CD8-positive, alpha-beta memory T cell (primary cell): ENCODE data around the gene CDHR2. TPM values are rescaled to one million over a fixed set of nuclear protein-coding genes. Genes with fewer than 3 reads are reported as not detected.

Experiments used
- CTCF ChIA-PET: fragments of 350-600 bp; sonication (Branson Sonifier 250); formaldehyde crosslinking; loops from one replicate; lab custom pipeline; 2021; ENCODE audit warnings: antibody characterized with exemption; lab: Charles Lee
- POLR2A ChIA-PET: fragments of 350-600 bp; sonication (Branson Sonifier 250); formaldehyde crosslinking; loops from one replicate; lab custom pipeline; 2021; ENCODE audit warnings: antibody characterized with exemption; lab: Charles Lee
- DNase-seq, 5 donors: peaks; one replicate each; pipeline versions ENCODE4 v3.0.0 to v3.0.0-alpha.2; 2020 to 2022; ENCODE audit warnings: mixed read lengths in 1 of 5
- H3K27ac ChIP-seq: one replicate; pipeline ENCODE4 v1.7.0; 2013; ENCODE audit warnings: low read depth, mild to moderate bottlenecking, low read length, moderate library complexity
- H3K27me3 ChIP-seq: 2 replicates; pipeline ENCODE4 v1.7.0; 2013; ENCODE audit warnings: low read length, mild to moderate bottlenecking; ENCODE audit not compliant: insufficient read depth, poor library complexity, severe bottlenecking
- H3K36me3 ChIP-seq: 2 replicates; pipeline ENCODE4 v1.7.0; 2013; ENCODE audit warnings: mild to moderate bottlenecking, low read length, moderate library complexity; ENCODE audit not compliant: insufficient read depth
- H3K4me1 ChIP-seq: 2 replicates; pipeline ENCODE4 v1.7.0; 2013; ENCODE audit warnings: mild to moderate bottlenecking, low read length, moderate library complexity; ENCODE audit not compliant: insufficient read depth
- H3K4me3 ChIP-seq: 2 replicates; pipeline ENCODE4 v1.7.0; 2013; ENCODE audit warnings: mild to moderate bottlenecking, low read length
- H3K9me3 ChIP-seq: 2 replicates; pipeline ENCODE4 v1.7.0; 2013; ENCODE audit warnings: mild to moderate bottlenecking, low read length
- H3K27ac Mint-ChIP-seq, 8 donors: one replicate each; pipeline ENCODE4 v1.8.0; 2020 to 2021; ENCODE audit warnings: mixed read lengths in 8 of 8, mild to moderate bottlenecking in 6 of 8, inconsistent platforms in 3 of 8, moderate library complexity in 3 of 8
- H3K27me3 Mint-ChIP-seq, 2 donors: one replicate each; pipeline ENCODE4 v1.8.0; 2020 to 2021; ENCODE audit warnings: mixed read lengths in 2 of 2, mild to moderate bottlenecking in 1 of 2, moderate library complexity in 1 of 2
- H3K36me3 Mint-ChIP-seq, 3 donors: one replicate each; pipeline ENCODE4 v1.8.0; 2020 to 2021; ENCODE audit warnings: mixed read lengths in 3 of 3, inconsistent platforms in 1 of 3, mild to moderate bottlenecking in 1 of 3
- H3K4me1 Mint-ChIP-seq, 3 donors: one replicate each; pipeline ENCODE4 v1.8.0; 2020 to 2021; ENCODE audit warnings: mixed read lengths in 3 of 3, inconsistent platforms in 1 of 3, mild to moderate bottlenecking in 1 of 3
- H3K4me3 Mint-ChIP-seq, 7 donors: one replicate each; pipeline ENCODE4 v1.8.0; 2020 to 2021; ENCODE audit warnings: mixed read lengths in 7 of 7, mild to moderate bottlenecking in 6 of 7, moderate library complexity in 4 of 7, inconsistent platforms in 2 of 7
- H3K9me3 Mint-ChIP-seq, 5 donors: one replicate each; pipeline ENCODE4 v1.8.0; 2020 to 2022; ENCODE audit warnings: mixed read lengths in 5 of 5, mild to moderate bottlenecking in 3 of 5, moderate library complexity in 2 of 5, inconsistent platforms in 1 of 5
- polyA plus RNA-seq: library from polyadenylated mRNA; unstranded; fragments of 300-500 nt; fragmentation: Illumina TruSeq; gene quantifications from one replicate; pipeline ENCODE4 v1.2.3, GENCODE V29; 2021
- total RNA-seq, 2 experiments: library from RNA; stranded (reverse); gene quantifications; one replicate each; pipeline ENCODE4 v1.2.3, GENCODE V29; 2021

The CDHR2 gene
- total and polyA plus RNA-seq, 3 experiments from 2014 or later: 0.49 to 1.1 TPM; not detected in 1

DNA sequence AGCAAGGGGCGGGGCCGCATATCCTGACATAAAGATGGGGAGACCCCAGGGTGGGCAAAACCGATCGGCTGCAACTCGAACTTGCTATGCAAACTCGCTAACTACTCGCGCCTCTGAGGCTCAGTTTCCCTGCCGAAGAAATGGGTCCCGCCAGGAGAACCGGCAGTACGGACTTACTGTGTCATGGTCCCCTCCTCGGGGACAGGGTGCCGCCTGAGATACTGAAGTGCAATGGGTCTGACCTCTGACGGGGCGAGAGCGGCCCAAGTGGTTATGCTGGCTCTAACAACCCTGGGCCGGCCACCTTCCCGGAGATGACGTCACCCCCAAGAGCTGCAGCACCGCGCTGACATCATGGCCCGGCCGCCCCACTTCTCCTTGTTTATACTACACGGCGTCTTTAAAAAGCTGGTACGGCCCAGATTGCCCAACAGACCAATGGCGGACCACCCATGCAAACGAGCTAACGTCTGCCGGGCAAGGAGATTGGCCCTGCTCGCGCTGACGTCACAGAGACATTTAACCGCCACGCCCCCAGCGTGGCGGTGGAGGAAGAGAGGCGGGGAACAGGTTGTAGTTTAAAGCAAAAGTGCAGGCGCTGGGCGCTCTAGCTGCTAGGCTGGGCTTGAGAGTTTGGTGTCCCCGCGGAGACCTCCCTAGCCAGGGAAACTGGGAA is 11.4 kb upstream of the CDHR2 start:
- H3K36me3 Mint-ChIP-seq: peaks cover 4 to 46% (median 6%) of the 10 kb centered on the region in 3 donors
- ChIA-PET POLR2A (interaction anchor here (0.6 to 4.0 kb wide), 13 partner anchors 8 to 886 kb away, joined by 3 to 50 read pairs (median 4); partner anchors contain the start of genes ARL10, CDHR2, CLTB and FAF2), CTCF (interaction anchor here (0.9 to 5.1 kb wide), 11 partner anchors 8 to 176 kb away, joined by 3 to 33 read pairs (median 4); partner anchors contain the start of genes CLTB, FAF2 and KIAA1191)
- no peaks in the 10 kb centered on the region for H3K36me3 ChIP-seq
- peak overlapping the region; percentile 98 to 100 (median 99) for H3K27ac Mint-ChIP-seq
- peak; percentile 96 to 99 (median 97) for DNase-seq
- H3K4me3 ChIP-seq: peak overlapping the region; percentile 99
- H3K4me1 Mint-ChIP-seq: peaks cover 73 to 78% (median 77%) of the 10 kb centered on the region in 3 donors
- H3K27ac ChIP-seq: peak overlapping the region; percentile 100
- H3K27me3 ChIP-seq: no peaks in the 10 kb centered on the region
- no peaks in the 10 kb centered on the region for H3K9me3 Mint-ChIP-seq
- peaks cover 0 to 9% of the 10 kb centered on the region in 2 donors for H3K27me3 Mint-ChIP-seq
- no peaks in the 10 kb centered on the region for H3K9me3 ChIP-seq
- peak overlapping the region; percentile 98 to 100 (median 99) for H3K4me3 Mint-ChIP-seq
- H3K4me1 ChIP-seq: peaks cover 76% of the 10 kb centered on the region

DNA sequence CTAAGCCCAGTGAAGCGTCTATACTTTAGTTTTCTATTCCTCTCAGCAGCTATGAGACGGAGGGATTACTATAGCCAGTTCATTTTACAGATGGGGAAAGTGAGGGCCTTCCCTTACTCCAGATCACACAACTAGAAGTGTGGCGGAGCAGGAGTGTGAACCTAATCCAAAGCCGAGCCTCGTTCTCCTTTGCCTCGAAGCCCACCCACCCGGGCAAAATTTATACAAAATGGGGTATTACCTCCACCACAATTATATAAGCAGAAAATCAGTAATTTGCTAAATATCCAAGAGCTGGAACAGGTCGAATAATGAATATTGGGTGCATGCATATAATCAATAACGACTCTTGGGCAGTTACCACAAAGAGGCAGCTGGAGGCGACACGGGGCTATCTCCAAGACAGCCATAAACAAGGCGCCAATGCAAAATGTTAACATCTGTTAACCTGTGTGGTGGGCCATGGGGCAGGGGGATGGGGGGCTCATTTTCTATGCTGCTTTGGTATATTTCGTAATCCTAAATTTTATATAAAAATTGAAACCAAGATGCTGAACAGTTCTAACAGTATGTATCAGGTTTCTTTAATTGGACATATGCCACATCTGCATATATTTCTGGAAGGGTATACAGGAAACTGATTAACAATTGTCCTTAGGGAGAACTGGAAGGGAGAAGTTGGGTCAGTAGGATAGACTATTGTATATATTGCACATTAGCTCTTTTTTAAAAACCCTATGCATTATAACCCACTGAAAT is 10.7 kb upstream of the CDHR2 start:
- peak overlapping the region; percentile 64 for H3K27ac ChIP-seq
- Mint-ChIP-seq H3K9me3 (no peaks in the 10 kb centered on the region), H3K4me1 (peaks cover 66 to 71% (median 71%) of the 10 kb centered on the region in 3 donors), H3K27me3 (peaks cover 0 to 9% of the 10 kb centered on the region in 2 donors), H3K36me3 (peaks cover 4 to 38% (median 6%) of the 10 kb centered on the region in 3 donors), H3K27ac (peak overlapping the region; percentile 98 to 100 (median 99)), H3K4me3 (peak overlapping the region; percentile 98 to 100 (median 99))
- POLR2A ChIA-PET: interaction anchor here (0.9 to 4.0 kb wide), 9 partner anchors 9 to 177 kb away, joined by 3 to 50 read pairs (median 8); partner anchors contain the start of genes CDHR2, CLTB, FAF2 and HIGD2A
- H3K36me3 ChIP-seq: no peaks in the 10 kb centered on the region
- CTCF ChIA-PET: interaction anchor here (0.9 to 5.1 kb wide), 11 partner anchors 9 to 177 kb away, joined by 4 to 33 read pairs (median 4); partner anchors contain the start of genes CLTB, FAF2 and KIAA1191
- no peak for DNase-seq
- H3K4me1 ChIP-seq: peaks cover 69% of the 10 kb centered on the region
- H3K9me3 ChIP-seq: no peaks in the 10 kb centered on the region
- H3K4me3 ChIP-seq: peak overlapping the region; percentile 60
- H3K27me3 ChIP-seq: no peaks in the 10 kb centered on the region

DNA sequence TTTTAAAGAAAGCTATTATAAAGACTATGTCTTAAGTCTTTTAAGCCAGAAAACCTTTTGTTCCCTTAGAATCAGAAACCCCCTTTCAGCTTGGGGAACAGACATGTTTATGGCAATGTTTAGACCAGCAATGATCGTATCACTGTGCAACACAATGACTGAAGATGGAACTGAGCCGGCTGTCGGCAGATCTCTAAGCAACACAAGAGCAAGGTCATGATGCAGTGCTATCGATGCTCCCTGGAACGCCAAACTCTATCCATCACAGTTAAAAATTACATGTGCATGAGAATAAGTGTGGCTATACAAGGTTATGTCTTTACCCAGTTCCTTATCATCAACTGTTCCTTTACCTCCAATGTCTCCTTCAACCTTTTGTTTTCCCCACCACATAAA is 10.2 kb upstream of the CDHR2 start:
- no peaks in the 10 kb centered on the region for H3K9me3 ChIP-seq
- H3K36me3 ChIP-seq: no peaks in the 10 kb centered on the region
- Mint-ChIP-seq H3K36me3 (peaks cover 0 to 35% (median 4%) of the 10 kb centered on the region in 3 donors), H3K4me3 (peak overlapping the region in 5 of 7 donors; percentile 12 to 55 (median 23)), H3K9me3 (no peaks in the 10 kb centered on the region), H3K27me3 (peaks cover 0 to 7% of the 10 kb centered on the region in 2 donors), H3K4me1 (peaks cover 61 to 70% (median 67%) of the 10 kb centered on the region in 3 donors), H3K27ac (peak overlapping the region; percentile 56 to 100 (median 99))
- ChIA-PET CTCF (interaction anchor here (1.1 to 5.1 kb wide), 4 partner anchors 9 to 122 kb away, joined by 4 to 33 read pairs (median 6); partner anchors contain the start of genes CLTB and FAF2), POLR2A (interaction anchor here (2.8 to 4.0 kb wide), 2 partner anchors 10 to 91 kb away, joined by 8 to 50 read pairs; partner anchors contain the start of genes CDHR2 and FAF2)
- H3K4me1 ChIP-seq: peaks cover 64% of the 10 kb centered on the region
- no peak overlapping the region for H3K4me3 ChIP-seq
- no peak for DNase-seq
- H3K27ac ChIP-seq: no peak overlapping the region
- no peaks in the 10 kb centered on the region for H3K27me3 ChIP-seq

DNA sequence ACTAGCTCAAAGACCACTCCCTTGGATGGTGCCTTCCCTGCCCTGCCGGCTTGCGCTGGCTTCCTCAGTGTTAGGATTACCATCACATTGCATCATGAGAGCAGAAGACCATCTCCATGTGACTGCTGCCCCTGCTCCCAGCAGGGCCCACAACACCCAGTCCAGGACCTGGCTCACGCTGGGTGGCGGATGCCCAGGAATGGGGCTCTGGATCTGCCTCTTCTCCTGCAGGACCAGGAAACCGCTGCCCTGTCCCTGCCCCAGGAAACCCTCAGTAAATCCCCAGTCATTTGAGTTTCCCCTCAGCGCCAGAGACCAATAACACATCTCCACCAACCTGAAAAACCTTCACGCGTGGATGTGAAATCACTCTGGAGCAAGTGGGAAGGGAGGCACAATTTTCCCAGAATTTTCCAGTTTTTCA is 8.7 kb upstream of the CDHR2 start:
- Mint-ChIP-seq H3K4me3 (peak overlapping the region; percentile 88 to 94 (median 90)), H3K27ac (peak overlapping the region; percentile 96 to 100 (median 98)), H3K36me3 (peaks cover 0 to 26% (median 0%) of the 10 kb centered on the region in 3 donors), H3K27me3 (peaks cover 0 to 9% of the 10 kb centered on the region in 2 donors), H3K4me1 (peaks cover 61 to 69% (median 67%) of the 10 kb centered on the region in 3 donors), H3K9me3 (no peaks in the 10 kb centered on the region)
- Histone ChIP-seq H3K36me3 (no peaks in the 10 kb centered on the region), H3K27me3 (no peaks in the 10 kb centered on the region), H3K27ac (peak overlapping the region; percentile 83), H3K4me3 (peak overlapping the region; percentile 83), H3K4me1 (peaks cover 64% of the 10 kb centered on the region), H3K9me3 (no peaks in the 10 kb centered on the region)
- no peak for DNase-seq
- ChIA-PET CTCF (interaction anchor here (3.9 to 6.4 kb wide), 3 partner anchors 9 to 124 kb away, joined by 23 to 90 read pairs (median 39); partner anchors contain the start of genes CLTB and FAF2), POLR2A (interaction anchor here (4.1 kb wide), 1 partner anchor 10 kb away, joined by 51 read pairs; no protein-coding TSS in a partner anchor)

DNA sequence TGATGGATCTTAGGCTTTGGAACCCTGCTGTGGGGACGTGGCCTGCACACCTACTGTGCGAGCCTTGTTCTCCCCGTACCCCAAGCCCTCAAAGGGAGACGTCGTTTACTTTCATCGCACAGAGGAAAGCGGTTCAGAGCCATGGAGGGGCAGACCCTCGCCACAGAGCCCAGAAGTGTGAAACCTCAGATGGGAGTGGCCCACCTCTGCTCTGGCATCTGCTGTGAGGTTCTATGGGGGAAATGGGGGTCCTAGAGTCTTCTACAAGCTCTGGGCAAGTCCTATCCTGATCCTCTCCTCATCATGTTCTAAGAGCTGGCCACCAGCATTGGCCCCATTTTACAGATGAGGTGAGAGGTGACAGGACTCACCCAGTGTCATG is 8.2 kb upstream of the CDHR2 start:
- Histone ChIP-seq H3K4me3 (peak overlapping the region; percentile 83), H3K27me3 (no peaks in the 10 kb centered on the region), H3K9me3 (no peaks in the 10 kb centered on the region), H3K36me3 (no peaks in the 10 kb centered on the region), H3K4me1 (peaks cover 67% of the 10 kb centered on the region), H3K27ac (peak overlapping the region; percentile 83)
- ChIA-PET POLR2A (interaction anchor here (0.6 to 4.1 kb wide), 2 partner anchors 10 to 17 kb away, joined by 4 to 51 read pairs; no protein-coding TSS in a partner anchor), CTCF (interaction anchor here (2.4 to 6.4 kb wide), 4 partner anchors 9 to 124 kb away, joined by 8 to 90 read pairs (median 31); partner anchors contain the start of genes CLTB and FAF2)
- Mint-ChIP-seq H3K4me3 (peak overlapping the region; percentile 88 to 94 (median 90)), H3K27ac (peak overlapping the region; percentile 96 to 100 (median 98)), H3K36me3 (peaks cover 0 to 21% (median 0%) of the 10 kb centered on the region in 3 donors), H3K4me1 (peaks cover 64 to 73% (median 68%) of the 10 kb centered on the region in 3 donors), H3K9me3 (no peaks in the 10 kb centered on the region), H3K27me3 (peaks cover 0 to 7% of the 10 kb centered on the region in 2 donors)
- peak in 4 of 5 donors; percentile 31 to 79 (median 74) for DNase-seq

DNA sequence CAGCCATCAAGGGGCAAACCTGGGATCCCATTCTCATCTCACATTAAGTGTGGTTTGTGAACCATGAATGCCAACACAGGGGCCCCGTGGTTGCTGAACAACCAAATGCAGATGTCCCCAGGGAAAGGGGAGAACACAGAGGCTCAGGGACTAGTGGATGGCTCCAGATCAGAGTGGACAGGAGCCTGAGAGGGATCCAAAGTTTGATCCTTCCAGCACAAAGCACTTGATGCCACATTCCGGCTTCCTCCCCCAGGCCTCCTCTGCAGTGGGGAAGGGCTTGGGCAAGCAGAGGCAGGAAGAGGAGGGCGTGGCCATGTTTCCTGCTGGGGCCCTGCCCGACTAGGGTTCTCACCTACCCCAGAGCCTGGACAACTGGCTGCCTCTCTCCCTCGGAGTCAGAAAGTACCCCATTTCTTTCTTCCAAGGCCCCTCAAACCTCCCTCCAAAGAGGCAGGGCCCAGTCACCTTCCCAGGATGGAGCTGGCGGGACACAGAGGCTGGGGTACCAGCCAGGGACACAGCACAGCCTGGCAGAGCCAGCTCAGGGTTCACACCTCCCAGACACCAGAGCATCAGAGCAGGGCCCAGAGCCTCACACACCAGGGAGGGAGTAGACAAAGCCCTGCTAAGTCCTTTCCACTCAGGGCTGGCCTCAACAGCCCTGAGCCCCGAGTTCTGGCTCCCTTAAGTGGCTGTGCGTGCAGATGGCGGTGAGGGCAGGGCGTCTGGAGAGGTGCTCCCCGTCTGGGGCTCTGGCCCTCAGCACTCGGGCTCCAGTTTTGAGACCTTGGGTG is 7.6 kb upstream of the CDHR2 start:
- DNase-seq: peak; percentile 61 to 86 (median 79)
- Mint-ChIP-seq H3K4me1 (peaks cover 66 to 78% (median 72%) of the 10 kb centered on the region in 3 donors), H3K36me3 (peaks cover 0 to 16% (median 0%) of the 10 kb centered on the region in 3 donors), H3K27ac (peak overlapping the region; percentile 96 to 100 (median 98)), H3K4me3 (peak overlapping the region; percentile 88 to 94 (median 90)), H3K9me3 (no peaks in the 10 kb centered on the region), H3K27me3 (peaks cover 0 to 7% of the 10 kb centered on the region in 2 donors)
- Histone ChIP-seq H3K27ac (peak overlapping the region; percentile 83), H3K36me3 (no peaks in the 10 kb centered on the region), H3K4me3 (peak overlapping the region; percentile 83), H3K27me3 (no peaks in the 10 kb centered on the region), H3K9me3 (no peaks in the 10 kb centered on the region), H3K4me1 (peaks cover 67% of the 10 kb centered on the region)
- CTCF ChIA-PET: interaction anchor here (2.4 to 6.4 kb wide), 5 partner anchors 10 to 125 kb away, joined by 8 to 90 read pairs (median 23); partner anchors contain the start of genes CLTB and FAF2
- POLR2A ChIA-PET: interaction anchor here (0.6 to 4.1 kb wide), 3 partner anchors 8 to 17 kb away, joined by 4 to 51 read pairs (median 16); no protein-coding TSS in a partner anchor
